Measurements from ENCODE around the gene MAGI1.
"Not testable (repeated sequence)": the region's sequence is repeated elsewhere in the genome, so short reads cannot be mapped to it uniquely, and the experiment has no call there.

Gene MAGI1

DNA sequence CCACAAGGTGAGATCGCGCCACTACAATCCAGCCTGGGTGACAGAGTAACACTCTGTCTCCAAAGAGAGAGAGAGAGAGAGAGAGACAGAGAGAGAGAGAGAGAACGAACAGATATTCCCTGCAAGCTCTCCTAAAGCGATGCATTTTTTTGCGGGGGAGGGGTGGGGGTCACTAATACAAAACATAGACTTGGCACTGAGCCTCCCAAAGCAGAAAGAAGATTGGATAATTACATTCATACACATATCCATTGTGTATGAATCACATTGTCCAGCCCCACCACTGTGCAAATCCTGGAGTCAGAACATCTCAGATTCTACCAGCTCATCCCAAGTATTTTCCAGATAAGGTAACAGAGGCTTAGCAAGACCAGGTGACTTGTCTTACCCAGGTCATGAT lies 459.9 kb downstream of the MAGI1 start:
- DNase-seq, result no peak

DNA sequence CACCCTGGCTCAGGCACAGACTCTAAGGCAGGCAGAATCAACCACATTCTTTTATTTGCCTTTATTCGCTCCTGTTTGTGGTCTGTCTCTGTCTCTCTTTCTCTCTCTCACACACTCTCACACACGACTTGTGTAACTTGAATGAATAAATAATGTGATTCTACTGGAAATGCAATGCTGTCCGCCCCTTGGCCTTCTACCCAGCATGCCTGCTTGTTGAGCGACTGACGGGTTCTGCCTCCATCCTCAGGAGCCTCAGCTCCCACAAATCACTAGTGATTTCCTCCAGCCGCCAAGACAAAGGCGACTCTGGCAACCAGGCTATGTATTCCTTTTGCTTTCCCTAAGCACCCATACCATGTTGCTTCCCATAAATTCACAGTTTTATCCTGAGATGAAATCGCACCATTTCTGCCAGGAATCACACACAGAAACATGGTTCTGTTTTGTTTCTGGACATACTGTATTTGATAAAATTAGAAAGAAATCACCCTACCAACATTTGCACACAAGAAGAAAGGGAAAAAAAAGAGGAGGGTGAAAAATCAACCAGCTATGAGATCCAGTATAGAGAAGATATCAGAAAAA lies 460.8 kb downstream of the MAGI1 start:
- DNase-seq, result no peak

DNA sequence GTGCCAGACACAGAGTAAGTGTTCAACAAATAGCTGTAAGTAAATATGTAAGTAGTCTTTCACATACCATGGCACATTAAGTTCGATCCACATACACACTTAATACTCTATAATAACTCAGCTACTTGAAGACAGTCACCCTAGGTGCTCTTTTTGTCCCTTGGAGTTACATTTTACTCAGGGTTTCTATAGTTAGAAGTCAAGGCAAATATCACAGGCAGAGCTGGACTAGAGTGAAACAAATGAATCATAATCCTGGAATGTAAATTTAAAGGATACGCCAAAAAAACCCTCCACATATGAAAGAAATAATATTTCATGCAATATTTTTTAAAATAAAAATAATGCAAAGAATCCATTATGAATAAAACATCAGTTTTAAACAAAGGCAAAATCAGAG lies 461.8 kb downstream of the MAGI1 start:
- DNase-seq, result no peak

DNA sequence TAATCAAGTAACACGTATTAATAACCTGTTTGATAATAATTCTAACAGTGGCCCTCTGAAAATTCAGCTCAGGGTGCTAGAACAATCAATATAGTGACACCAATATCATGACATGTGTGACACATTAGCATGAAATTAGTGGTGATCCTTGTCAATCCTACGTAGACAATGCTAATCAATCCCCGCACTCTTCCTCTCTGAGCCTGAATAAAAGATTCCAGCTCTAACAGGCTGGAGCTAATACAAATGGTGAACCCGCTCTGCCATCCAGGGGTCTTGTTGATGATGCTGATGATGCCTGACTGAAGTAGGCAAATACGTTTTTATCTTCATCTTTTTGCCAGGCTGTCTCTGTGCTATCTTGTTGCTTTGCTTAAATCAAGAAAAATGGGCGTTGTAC lies 462.5 kb downstream of the MAGI1 start:
- no peak for DNase-seq

DNA sequence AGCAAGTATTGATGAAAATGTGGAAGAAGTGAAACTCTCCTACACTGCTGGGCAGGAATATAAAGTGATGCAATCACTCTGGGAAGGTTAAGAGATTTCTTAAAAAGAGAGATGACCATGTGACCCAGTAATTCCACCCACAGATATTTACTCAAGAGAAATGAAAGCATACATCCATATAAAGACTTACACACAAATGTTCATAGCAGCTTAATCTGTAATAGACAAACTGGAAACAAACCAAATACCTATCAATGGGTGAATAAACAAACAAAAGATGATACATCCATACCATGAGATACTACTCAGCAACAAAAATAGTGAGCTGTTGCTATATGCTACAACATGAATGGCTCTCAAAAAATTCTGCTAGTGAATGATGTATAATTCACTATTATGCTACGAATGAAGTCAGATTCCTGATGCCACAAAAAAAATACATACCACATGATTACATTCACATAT lies 463.3 kb downstream of the MAGI1 start:
- no peak for DNase-seq

DNA sequence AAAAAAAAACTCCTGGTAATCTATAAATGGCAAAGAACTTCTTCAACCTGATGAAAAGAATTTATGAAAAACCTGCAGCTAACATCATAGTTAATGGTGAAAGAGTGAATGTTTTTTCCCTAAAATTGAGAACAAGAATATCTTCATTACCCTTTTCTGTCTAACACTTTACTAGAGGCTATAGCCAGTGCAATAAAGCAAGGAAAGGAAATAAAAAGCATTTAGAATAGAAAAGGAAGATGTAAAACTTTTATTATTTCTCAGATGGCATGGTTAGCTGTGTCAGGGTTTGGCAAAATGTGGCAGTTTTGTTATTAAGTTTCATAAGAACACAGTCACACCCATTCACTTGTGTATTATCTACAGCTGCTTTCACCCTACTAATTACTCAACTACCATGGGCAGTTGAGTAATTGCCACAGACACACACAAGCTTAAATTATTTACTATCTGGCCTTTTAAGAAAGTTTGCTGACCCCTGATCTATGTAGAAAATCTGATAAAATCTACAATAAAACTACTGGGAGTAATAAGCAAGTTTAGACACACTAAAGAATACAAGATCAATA lies 465.1 kb downstream of the MAGI1 start:
- DNase-seq, result no peak

DNA sequence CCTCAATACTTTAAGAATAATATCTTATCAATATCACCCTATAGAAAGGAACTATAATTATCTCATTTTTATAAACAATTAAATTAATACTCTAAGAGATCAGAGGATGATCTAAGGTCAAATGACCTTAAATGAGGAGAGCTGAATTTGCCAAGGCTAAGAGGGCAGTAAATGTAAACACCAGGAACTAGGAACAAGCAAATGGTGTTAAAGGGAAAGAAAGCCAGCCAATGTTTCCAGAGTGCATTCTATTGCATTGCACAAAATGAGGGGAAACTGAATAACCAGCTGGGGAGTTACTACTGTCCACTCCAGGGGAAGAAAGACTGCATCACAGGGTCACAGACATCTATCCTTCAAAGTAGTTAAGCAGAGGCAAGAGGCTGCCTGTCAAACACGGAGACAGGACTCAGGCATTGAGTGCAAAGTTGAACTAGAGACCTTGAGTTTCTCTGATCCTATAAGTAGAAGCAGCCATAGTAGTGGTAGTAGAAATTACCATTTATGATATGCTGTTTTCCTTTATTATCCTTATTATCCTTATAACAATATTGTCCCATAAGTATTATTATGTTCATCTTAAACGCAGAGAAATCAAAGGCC lies 466.4 kb downstream of the MAGI1 start:
- no peak for DNase-seq

DNA sequence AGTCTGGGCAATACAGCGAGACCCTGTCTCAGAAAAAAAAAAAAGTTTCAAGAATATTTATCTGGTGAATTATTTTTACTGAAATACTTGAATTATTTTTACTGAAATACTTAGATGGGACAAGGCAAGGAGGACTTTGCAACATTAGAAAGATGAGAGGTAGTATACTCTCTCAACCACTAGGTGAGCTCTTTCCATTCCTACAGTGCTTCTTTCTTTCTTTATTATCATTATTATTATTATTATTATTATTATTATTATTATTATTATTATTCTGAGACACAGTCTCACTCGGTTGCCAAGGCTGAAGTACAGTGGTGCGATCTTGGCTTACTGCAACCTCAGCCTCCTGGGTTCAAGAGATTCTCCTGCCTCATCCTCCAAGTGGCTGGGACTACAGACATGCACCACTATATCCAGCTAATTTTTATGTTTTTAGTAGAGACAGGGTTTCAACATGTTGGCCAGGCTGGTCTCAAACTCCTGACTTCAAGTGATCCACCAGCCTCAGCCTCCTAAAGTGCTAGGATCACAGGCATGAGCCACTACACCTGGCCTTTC lies 468.8 kb downstream of the MAGI1 start:
- no peak for DNase-seq

DNA sequence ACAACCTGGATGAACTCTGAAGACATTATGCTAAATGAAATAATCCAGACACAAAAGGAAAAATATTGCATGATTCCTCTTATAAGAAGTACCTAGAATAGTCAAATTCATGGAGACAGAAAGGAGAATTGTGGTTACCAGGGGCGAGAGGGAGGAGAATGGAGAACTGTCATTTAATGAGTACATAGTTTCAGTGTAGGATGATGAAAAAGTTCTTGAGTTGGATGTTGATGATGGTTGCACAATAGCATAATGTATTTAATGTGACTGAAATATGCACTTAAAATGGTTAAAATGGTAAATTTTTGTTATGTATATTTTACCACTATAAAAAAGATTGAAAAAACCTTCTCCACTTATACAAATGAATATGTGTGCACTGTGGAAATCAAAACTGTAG lies 469.6 kb downstream of the MAGI1 start:
- DNase-seq, result no peak

DNA sequence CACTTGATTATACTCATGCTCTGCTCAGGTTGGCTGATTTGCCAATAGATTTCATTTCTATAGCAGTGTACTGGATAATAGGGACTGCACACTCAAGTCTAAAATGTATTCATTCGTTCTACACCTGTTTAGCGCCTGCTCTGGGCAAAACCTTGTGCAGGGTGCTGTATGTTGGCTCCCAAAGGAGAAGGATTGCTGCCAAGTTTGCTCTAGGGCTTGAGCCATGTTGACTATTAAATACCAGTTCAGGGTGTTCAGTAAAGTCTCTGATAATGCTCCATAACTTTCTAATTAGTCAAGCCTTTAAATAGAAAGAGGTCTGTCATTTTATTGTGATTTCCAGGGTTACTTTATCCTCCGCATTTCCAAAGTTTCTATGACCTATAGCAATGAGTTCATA lies 470.2 kb downstream of the MAGI1 start:
- DNase-seq, result no peak

DNA sequence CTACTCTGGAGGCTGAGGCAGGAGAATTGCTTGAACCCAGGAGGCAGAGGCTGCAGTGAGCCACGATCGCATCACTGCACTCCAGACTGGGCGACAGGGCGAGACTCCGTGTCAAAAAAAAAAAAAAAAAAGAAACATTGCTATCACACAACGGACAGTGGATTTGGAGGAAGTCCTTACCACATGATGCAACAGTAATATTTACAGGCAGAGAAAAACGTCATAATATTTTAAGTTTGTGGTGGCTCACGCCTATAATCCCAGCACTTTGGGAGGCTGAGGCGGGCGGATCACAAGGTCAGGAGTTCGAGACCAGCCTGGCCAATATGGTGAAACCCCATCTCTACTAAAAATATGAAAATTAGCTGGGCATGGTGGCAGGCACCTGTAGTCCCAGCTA lies 473.0 kb downstream of the MAGI1 start:
- not testable (repeated sequence) for DNase-seq

DNA sequence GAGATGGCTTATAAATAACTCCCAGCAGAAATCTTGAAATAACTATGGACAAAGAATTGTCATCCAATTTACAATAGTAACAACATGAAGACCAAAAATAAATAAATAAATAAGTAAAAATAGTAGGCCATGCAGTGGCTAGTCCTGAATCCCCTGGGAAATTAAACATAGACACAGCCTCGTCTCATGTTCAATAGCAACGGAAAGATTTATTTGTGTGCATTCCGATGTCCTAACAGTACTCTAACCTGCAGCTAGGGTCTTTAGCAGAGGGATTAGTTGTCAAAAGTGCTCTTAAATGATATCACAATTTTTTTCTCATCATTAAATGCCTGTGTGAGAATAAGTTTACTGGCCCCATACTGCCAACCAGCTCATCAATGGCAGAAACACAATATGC lies 474.2 kb downstream of the MAGI1 start:
- DNase-seq, result no peak

DNA sequence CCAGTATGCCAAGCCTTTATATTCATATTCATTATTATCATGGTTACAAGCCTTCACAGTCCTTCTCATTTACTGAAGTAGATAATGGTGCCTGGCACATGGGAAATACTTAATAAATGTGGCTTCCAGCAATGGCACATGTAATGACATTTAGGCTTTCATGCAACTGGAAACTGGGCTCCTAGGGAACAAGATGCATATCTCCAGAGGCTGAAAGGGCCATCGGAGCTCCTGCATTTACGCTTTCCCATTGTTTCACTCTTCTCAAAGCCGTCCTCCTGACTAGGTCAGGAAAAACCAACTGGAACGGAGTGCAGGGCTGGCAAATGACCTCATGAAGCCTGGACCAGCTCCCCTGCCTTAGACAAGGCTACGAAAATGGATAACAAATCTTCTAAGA lies 474.9 kb downstream of the MAGI1 start:
- no peak for DNase-seq

DNA sequence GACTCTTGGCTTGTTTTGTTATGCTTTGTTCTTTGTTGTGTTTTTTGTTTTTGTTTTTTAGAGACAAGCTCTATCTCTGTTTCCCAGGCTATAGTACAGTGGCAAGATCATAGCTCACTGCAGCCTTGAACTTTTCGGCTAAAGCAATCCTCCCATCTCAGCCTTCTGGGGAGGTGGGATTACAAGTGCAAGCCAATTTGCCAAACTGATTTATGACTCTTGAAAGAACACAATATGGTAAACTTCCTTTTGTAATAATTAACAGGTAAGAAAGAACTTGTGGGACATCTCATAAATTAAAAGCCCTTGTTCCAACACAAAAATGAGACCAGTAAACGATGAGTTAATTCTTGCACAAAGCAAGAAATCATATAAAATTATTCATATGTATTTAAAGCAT lies 476.3 kb downstream of the MAGI1 start:
- DNase-seq, result no peak

DNA sequence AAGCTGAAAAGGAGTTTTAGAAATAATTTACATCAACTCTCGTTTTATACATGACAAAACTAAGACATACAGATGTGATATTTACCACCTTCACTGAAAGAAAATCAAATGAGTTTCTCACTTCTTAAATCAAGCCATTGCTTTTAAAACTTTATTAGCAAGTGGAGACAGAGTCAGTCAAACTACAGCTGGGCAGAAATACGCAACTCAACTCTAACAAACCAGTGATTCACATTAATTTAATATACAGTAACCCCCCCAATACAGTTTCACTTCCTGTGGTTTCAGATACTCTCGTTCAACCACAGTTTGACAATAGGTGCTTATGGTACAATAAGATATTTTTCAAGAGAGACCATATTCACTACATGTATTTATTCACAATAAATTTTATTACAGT lies 477.1 kb downstream of the MAGI1 start:
- no peak for DNase-seq

DNA sequence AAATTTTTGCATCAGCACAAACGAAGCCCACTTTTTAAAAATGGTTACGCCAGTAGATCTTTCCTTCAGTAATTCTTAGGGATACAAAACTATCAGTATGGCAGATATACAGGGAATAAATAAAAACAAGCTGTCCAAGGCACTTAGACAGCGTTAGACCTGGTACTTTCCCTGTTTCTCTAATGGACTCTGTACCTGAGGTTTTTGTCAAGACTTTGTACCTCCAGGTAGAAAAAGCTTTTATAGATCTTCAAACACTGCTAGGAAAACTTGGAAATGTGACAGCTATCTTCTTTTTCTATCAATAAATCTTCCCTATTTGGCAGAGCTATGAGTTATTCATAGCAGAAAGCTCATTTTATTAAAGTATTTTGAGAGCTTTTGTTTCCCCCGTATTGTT lies 477.8 kb downstream of the MAGI1 start:
- no peak for DNase-seq

DNA sequence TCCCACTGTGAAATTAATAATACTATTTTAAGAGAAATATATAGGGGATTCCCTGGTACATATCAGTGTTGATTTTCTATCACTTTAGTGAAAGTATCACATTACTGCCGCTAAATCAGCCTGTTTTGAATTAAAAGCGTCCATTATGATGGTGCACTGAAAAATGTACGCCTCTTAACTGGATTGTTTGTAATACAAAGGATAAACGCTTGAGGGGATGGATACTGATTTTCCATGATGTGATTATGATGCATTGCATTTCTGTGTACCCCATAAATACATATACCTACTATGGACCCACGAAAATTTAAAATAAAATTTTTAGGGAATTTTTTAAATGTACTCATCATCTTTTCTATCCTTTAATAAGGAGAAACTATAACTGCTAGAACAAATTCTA lies 478.6 kb downstream of the MAGI1 start:
- no peak for DNase-seq

DNA sequence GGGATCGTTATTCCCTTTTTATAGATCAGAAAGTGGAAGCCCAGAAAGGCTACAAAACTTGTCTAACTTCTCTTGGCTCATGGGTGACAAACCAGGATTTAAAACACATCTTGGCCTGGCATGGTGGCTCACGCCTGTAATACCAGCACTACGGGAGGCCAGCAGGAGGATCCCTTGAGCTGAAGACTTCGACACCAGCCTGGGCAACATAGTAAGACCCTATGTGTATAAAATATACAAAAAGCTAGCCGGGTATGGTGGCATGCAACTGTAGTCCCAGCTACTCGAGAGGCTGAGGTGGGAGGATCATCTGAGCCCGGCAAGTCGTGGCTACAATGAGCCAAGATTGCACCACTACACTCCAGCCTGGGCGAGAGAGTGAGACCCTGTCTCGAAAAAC lies 479.1 kb downstream of the MAGI1 start:
- DNase-seq, result no peak

DNA sequence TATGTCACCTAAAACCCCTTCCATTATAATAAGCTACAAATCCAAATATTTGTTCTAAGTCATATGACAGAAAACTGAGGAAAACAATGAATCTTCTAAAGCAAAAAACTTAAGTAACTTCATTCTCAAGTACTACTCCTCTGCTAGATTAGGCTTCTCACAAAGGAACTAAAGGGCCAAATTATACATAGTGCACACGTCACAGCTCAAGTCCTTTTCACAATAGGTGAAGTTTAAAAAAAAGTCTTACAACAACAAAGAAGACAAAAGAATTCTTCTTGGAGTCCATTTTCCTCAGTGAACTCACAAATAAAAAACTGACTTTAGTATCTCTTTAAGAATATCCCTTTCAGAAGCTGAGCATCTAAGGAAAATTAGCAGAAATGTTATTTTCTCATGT lies 479.9 kb downstream of the MAGI1 start:
- no peak for DNase-seq

DNA sequence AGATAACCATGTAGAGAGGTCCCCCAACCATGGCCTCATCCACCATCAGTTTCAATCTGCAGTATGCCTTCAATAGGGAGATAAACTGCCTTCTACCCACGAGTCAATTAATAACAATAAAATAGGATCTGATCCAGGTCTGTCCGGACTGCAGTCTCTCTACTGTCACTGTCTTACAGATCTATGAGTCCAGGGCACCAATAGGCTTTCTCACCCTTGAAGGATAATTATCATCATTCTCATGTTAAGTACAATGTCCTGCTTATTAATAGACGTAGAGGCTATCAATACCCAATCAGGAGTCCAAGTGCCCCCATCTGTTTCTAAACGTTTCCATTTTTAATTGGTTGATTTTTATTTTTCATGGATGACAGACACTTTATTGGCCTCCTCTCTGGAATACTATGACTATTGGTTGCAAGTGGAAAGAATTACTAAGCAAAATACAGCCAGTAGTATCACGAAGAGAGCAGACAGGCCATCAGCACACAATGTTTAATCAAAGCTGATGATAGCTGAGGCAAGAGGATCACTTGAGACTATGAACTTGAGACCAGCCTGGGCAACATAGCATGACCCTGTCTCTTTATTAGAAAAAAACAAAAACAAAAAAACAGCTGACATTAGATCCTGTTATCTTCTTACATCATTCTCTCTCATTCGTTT lies 480.7 kb downstream of the MAGI1 start:
- no peak for DNase-seq

DNA sequence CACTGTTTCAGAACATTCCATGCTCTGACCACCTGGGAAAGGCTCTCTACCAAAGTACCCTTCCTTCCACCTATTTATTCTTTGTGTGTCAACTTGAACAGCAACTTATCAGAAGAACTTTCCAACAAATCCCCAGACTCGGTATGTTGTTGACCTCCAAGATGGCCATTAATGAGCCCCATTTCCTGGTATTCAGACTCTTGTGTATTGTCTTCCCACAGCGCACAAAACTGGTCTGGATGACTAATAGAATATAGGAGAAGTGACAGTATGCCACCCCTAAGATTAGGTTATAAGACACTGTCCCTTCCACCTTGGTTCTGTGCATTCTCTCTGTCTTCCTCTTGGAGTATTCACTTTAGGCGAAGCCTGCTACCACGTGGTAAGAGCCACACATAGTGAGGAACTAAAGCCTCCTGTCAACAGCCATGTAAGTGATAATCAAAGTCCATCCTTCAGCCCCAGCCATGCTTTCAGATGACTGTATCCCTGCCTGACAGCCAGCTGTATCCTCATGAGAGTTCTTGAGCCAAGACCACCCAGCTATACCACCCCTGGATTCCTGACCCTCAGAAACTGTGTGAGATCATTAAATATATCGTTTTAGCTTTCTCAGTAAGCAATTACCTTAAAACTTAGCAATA lies 481.7 kb downstream of the MAGI1 start:
- no peak for DNase-seq

DNA sequence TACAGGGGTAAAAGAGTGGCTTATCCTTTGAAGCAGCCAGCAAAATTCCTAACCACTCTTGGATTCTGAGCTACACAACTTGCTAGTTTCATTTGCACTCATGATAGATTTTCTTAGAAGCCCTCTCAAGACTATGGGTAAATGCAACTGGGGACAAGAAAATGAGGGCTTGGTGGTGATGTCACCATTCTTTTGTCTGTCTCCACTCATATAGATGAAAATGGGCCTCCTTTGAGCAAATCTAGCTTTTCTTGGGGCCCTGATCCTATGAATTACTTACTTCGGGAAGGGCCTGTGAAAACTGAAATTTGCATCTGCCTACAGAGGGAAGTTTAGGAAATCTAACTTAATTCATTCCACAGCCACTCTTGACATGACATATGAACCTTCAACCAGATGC lies 486.3 kb downstream of the MAGI1 start:
- no peak for DNase-seq

DNA sequence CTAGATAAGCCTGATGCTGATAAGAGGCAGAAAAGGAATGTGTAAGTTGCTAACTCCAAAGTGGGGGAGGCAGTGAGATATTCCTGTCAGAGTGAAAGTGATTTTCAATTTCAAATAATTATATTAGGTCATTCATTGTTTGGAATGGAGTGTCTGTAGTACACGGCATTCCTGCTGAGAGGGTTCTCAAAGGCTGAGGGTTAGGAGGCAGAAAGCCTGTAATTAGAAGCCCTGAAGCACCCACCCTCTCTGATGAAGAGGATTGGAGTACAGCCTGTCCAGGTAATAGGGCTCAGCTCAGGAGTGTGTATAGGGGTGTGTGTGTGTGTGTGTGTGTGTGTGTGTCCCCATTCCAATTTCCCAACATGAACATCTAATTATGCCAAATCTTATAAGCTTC lies 486.8 kb downstream of the MAGI1 start:
- no peak for DNase-seq

DNA sequence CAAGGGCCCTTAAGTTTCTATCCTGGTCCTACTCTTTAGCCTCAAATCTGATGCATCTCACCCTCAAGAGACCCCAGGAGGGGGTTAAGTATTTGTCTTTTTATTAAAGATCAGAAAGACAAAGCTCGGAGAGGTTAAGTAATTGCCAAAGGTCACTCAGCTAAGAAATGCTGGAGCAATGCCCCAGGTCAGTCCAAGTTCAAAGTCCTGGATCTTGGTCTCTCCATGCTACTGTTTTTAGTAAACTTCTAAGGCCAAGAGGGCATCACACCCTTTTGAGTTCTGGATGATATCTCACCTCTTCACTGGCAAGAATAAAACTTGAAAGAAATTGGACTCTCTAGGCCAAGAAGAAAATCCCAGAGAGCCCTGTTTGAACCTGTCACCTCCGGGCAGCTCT lies 488.6 kb downstream of the MAGI1 start:
- DNase-seq, result no peak
